ENCODE results near the gene HOXC6.

DNA sequence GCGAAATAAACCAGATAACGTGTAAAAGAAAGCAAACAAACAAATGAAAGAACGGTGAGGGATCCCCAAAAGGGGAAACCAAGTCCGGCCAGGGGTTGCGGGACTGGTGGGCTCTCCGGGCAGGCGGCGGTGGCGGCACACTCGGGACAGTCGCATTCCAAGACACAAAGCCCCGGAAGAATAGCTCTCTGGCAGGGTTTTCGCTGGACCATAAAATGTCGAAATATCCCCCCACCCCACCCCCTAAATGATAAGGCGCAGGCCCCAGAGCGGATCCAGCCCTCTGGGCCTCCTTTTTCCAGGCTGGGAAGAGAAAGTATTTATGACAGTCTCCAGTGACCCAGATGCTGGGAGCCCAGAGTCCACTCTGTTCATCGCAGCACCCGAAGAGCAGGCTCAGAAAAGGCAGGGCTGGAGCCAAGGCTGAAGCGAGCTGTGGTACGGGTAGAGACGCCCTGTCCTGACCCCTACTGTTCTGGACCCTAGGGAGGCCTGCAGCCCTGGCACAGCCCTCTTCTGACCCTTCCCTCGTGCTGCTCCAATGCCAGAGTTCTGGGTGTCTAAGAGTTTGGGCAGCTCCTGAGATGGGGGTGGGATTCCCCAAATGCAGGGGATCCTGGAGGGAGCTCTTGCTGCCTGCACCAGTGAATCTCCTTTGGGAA lies 21.6 kb upstream of the HOXC6 start:
- TF ChIP-seq POLR2A (IDR thresholded peaks at IDR 0.05; ENCODE audit: low read depth, low read length) (no peak), POLR2AphosphoS5 (IDR thresholded peaks at IDR 0.05; ENCODE audit: insufficient read depth, low read depth, low read length) (no peak), JUN (IDR thresholded peaks at IDR 0.05; ENCODE audit: borderline replicate concordance, insufficient read depth, insufficient read length, low read depth) (no peak), EZH2 (IDR thresholded peaks at IDR 0.05; ENCODE audit: borderline replicate concordance, low read depth, low read length, severe bottlenecking) (no peak)
- TF ChIP-seq, protein P1, sequence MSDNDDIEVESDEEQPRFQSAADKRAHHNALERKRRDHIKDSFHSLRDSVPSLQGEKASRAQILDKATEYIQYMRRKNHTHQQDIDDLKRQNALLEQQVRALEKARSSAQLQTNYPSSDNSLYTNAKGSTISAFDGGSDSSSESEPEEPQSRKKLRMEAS (IDR thresholded peaks at IDR 0.05; ENCODE audit: insufficient read depth, insufficient read length) = no peak
- TF ChIP-seq, protein P2, sequence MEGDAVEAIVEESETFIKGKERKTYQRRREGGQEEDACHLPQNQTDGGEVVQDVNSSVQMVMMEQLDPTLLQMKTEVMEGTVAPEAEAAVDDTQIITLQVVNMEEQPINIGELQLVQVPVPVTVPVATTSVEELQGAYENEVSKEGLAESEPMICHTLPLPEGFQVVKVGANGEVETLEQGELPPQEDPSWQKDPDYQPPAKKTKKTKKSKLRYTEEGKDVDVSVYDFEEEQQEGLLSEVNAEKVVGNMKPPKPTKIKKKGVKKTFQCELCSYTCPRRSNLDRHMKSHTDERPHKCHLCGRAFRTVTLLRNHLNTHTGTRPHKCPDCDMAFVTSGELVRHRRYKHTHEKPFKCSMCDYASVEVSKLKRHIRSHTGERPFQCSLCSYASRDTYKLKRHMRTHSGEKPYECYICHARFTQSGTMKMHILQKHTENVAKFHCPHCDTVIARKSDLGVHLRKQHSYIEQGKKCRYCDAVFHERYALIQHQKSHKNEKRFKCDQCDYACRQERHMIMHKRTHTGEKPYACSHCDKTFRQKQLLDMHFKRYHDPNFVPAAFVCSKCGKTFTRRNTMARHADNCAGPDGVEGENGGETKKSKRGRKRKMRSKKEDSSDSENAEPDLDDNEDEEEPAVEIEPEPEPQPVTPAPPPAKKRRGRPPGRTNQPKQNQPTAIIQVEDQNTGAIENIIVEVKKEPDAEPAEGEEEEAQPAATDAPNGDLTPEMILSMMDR (IDR thresholded peaks at IDR 0.05; ENCODE audit: extremely low read depth in 1 of 2, insufficient read depth in 1 of 2, low read depth in 1 of 2, low read length in 2 of 2) = no peak
